ENCODE results near the gene NAB1.
"Not testable (repeated sequence)": the region's sequence is repeated elsewhere in the genome, so short reads cannot be mapped to it uniquely, and the experiment has no call there.

NAB1 gene

GRCh38 chr2:190649035-190649797 lies at the start of gene NAB1:
Gene NAB1, plus strand, starts transcription at chr2:190649083. Its CDS starts 10,094 bp downstream, at chr2:190659177.
- DNase-seq (ENCODE audit: low spot score) = peak; percentile 72

GRCh38 chr2:190599546-190600220 lies 49.2 kb upstream of the NAB1 start:
- DNase-seq (ENCODE audit: low spot score) = no peak

GRCh38 chr2:190600293-190601103 lies 48.4 kb upstream of the NAB1 start:
- no peak for DNase-seq (ENCODE audit: low spot score)

- peak; percentile 87 for DNase-seq (ENCODE audit: low spot score)
These were observed 45.5 kb upstream of the NAB1 start for GRCh38 chr2:190603374-190603773.

GRCh38 chr2:190607014-190607597 lies 41.8 kb upstream of the NAB1 start:
- no peak for DNase-seq (ENCODE audit: low spot score)

- DNase-seq (ENCODE audit: low spot score) = no peak
These were observed 41.1 kb upstream of the NAB1 start for GRCh38 chr2:190607657-190608357.

- DNase-seq (ENCODE audit: low spot score) = not testable (repeated sequence)
These were observed 40.0 kb upstream of the NAB1 start for GRCh38 chr2:190608863-190609262.

- DNase-seq (ENCODE audit: low spot score) = not testable (repeated sequence)
These were observed 39.5 kb upstream of the NAB1 start for GRCh38 chr2:190609397-190609796.

- not testable (repeated sequence) for DNase-seq (ENCODE audit: low spot score)
These were observed 38.4 kb upstream of the NAB1 start for GRCh38 chr2:190610528-190610927.

- DNase-seq (ENCODE audit: low spot score) = no peak
These were observed 33.2 kb upstream of the NAB1 start for GRCh38 chr2:190615555-190616200.

- no peak for DNase-seq (ENCODE audit: low spot score)
These were observed 30.9 kb upstream of the NAB1 start for GRCh38 chr2:190618030-190618429.

- no peak for DNase-seq (ENCODE audit: low spot score)
These were observed 23.2 kb upstream of the NAB1 start for GRCh38 chr2:190625691-190626090.

- no peak for DNase-seq (ENCODE audit: low spot score)
These were observed 22.2 kb upstream of the NAB1 start for GRCh38 chr2:190626641-190627210.

GRCh38 chr2:190627448-190628412 lies 21.2 kb upstream of the NAB1 start:
- DNase-seq (ENCODE audit: low spot score) = peak; percentile 77

- DNase-seq (ENCODE audit: low spot score) = no peak
These were observed 20.1 kb upstream of the NAB1 start for GRCh38 chr2:190628591-190629319.

- DNase-seq (ENCODE audit: low spot score) = no peak
These were observed 14.5 kb upstream of the NAB1 start for GRCh38 chr2:190634381-190634780.

GRCh38 chr2:190635781-190636180 lies 13.1 kb upstream of the NAB1 start:
- no peak for DNase-seq (ENCODE audit: low spot score)

GRCh38 chr2:190636361-190636760 lies 12.5 kb upstream of the NAB1 start:
- no peak for DNase-seq (ENCODE audit: low spot score)

- DNase-seq (ENCODE audit: low spot score) = no peak
These were observed 11.6 kb upstream of the NAB1 start for GRCh38 chr2:190637281-190637734.
